NOMO-1 (cell line): Measurements from ENCODE around the gene ACVR2B.

Experiments used
- DNase-seq, 2 experiments: peaks; one replicate each; lab custom pipeline; 2025; ENCODE audit not compliant: unreplicated experiment in 2 of 2; lab: John Stamatoyannopoulos, UW

ACVR2B gene

GRCh38 chr3:38524141-38524739 is 70.5 kb downstream of the ACVR2B start:
- DNase-seq = no peak

- no peak for DNase-seq
These were observed 73.1 kb downstream of the ACVR2B start for GRCh38 chr3:38526792-38527191.

- DNase-seq = no peak
These were observed 74.8 kb downstream of the ACVR2B start for GRCh38 chr3:38528457-38528856.

GRCh38 chr3:38532529-38532928 is 78.8 kb downstream of the ACVR2B start:
- DNase-seq = no peak

GRCh38 chr3:38533285-38533976 is 79.7 kb downstream of the ACVR2B start:
- no peak for DNase-seq

GRCh38 chr3:38534180-38534579 is 80.5 kb downstream of the ACVR2B start:
- no peak for DNase-seq

- DNase-seq = no peak
These were observed 80.9 kb downstream of the ACVR2B start for GRCh38 chr3:38534604-38535003.

- no peak for DNase-seq
These were observed 83.0 kb downstream of the ACVR2B start for GRCh38 chr3:38536671-38537070.

- no peak for DNase-seq
These were observed 85.2 kb downstream of the ACVR2B start for GRCh38 chr3:38538773-38539353.

GRCh38 chr3:38541806-38542205 is 88.1 kb downstream of the ACVR2B start:
- DNase-seq = no peak
